ENCODE data around the gene PRMT2.
"Not testable (repeated sequence)": the region's sequence is repeated elsewhere in the genome, so short reads cannot be mapped to it uniquely, and the experiment has no call there.

The PRMT2 gene

DNA sequence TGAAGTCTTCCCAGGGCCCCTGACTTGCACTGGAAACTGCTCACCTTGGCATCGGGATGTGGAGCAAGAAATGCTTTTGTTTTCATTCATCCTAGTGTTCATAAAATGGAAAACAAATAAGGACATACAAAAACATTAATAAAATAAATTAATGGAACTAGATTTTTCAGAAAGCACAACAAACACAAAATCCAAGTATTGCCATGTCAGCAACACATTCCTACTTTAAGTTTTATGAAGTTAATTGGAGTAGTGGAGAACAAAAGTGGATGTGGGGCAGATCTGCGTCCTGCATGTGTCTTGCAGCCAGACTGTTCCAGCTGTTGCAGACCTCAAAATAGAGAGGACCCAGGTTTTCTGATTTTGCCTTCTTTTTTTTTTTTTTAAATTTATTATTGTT is 32.9 kb downstream of the PRMT2 start:
- DNase-seq (ENCODE audit: low read depth, low spot score), result no peak

DNA sequence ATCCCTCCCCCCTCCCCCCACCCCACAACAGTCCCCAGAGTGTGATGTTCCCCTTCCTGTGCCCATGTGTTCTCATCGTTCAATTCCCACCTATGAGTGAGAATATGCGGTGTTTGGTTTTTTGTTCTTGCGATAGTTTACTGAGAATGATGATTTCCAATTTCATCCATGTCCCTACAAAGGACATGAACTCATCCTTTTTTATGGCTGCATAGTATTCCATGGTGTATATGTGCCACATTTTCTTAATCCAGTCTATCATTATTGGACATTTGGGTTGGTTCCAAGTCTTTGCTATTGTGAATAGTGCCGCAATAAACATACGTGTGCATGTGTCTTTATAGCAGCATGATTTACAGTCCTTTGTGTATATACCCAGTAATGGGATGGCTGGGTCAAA is 33.4 kb downstream of the PRMT2 start:
- DNase-seq (ENCODE audit: low read depth, low spot score), result not testable (repeated sequence)

DNA sequence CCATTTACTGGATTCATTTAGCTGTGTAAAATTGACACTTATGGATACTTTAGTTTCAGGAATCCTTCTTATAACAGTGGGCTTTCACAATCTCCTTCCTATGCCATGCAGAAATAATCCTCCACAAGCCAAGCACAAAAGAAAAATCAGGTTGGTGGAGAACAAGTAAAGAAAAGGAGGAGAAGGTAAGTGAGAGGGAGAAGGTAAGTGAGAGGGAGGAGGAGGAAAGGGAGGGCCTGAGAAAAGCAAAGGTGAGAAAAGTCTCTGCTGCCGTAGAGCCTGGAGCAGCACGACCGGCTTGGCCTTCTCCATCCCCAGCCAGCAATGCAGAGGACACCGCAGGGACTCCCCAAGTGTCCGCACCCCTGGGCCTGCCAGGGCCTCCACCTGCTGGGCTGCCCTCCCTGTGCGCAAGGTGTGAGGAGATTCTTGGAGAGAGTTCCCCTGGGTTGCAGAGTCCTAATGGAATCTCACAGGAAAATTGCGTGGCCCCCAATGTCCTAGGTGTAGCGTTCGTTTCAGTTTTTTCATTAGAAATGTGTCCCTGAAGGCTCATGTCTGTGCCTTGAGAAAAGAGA is 39.0 kb downstream of the PRMT2 start:
- no peak for DNase-seq (ENCODE audit: low read depth, low spot score)

DNA sequence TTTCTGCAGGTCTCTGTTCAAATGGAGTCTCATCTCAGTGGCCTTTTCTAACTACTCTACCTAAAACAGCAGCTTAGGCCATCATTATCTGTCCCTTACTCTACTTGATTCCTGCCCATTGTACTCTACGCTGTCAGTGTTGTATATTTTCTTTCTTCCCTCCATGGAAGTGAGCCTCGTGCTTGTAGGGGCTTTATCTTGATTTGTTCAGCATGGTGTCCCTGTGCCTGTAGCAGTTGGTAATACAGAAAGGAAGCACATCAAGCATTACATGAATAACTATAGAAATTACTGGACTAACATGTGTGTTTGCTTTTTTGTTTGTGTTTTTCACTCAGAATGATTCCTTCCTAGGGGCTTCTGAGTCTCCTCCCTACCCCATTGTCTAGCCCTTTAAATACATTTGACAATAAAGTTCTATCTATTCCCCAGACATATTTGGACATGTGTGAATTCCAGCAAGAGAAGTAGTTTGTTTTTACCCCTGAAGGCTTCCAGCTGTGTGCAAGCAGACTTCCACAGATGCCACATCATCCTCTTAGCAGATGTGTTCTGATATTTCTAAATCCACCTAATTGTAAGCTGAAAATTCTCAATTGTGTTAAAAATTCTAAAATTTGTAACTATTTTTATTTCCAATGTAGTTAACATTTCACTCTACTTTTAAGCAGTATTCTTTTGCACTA is 40.3 kb downstream of the PRMT2 start:
- no peak for DNase-seq (ENCODE audit: low read depth, low spot score)

- DNase-seq (ENCODE audit: low read depth, low spot score), result not testable (repeated sequence)
Measured at GRCh38 chr21:46676542-46676941, 41.1 kb downstream of the PRMT2 start.

DNA sequence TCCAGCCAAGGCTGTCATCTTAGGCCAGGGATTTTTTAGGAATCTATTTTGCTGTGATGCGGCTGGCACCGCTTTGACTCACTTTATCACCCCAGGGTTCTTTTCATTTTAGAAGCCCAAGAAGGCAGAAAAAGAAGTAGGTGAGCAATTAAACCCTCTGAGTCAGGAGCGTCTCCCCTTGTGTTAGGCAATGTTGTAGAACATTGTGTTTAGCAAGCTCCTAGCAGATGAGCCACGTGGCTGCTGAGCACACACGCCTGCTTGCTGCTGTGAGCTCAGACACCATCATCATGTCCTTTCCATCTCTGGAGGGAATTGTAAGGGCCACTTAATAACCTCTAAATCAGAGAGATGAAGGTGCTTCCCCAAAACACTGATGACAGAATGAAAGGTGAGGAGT is 46.1 kb downstream of the PRMT2 start:
- not testable (repeated sequence) for DNase-seq (ENCODE audit: low read depth, low spot score)

DNA sequence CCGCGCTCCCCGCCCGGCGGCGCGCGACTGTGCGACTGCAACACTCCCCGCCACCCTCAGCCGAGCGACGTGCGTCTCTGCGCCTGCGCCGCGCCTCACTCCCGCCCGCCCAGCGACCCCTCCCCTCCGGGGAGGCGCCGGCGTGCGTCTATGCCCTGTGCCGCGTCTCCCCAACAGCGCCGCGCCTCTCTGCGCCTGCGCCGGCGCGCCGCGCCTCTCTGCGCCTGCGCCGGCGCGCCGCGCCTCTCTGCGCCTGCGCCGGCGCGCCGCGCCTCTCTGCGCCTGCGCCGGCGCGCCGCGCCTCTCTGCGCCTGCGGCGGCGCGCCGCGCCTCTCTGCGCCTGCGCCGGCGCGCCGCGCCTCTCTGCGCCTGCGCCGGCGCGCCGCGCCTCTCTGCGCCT is 63.2 kb downstream of the PRMT2 start:
- not testable (repeated sequence) for DNase-seq (ENCODE audit: low read depth, low spot score)

GRCh38 chr21:46699104-46699503 is 63.6 kb downstream of the PRMT2 start:
- DNase-seq (ENCODE audit: low read depth, low spot score), result not testable (repeated sequence)

Data from iPS DF 19.7 (cell line).